Stimulated activated CD4-positive, alpha-beta T cell treated with anti-CD3 and anti-CD28 coated beads, TNF-alpha, amount 100 ng/mL, for 48 hours (primary cell): ENCODE measurements around the gene PARD6B.
"Not testable (repeated sequence)": the region's sequence is repeated elsewhere in the genome, so short reads cannot be mapped to it uniquely, and the experiment has no call there.

Experiments
- DNase-seq, 3 donors: peaks; one replicate each; pipeline ENCODE4 v3.0.0-alpha.2; 2020; ENCODE audit warnings: low read depth in 3 of 3

The PARD6B gene

DNA sequence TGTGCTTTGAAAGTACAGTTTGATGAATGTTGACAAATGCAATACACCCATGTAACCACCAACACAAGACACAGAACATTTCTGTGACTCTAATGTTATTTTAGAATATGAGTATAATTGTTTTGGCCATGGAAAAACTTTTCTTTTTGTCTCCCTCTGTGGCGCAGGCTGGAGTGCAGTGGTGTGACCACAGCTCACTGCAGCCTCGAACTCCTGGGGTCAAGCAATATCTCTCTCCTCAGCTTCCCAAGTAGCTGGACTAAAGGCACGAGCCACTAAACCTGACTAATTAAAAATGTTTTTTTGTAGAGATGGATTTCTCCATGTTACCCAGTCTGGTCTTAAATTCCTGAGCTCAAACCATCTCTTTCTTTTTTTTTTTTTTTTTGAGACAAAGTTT, 43.1 kb downstream of the PARD6B start:
- DNase-seq = no peak

DNA sequence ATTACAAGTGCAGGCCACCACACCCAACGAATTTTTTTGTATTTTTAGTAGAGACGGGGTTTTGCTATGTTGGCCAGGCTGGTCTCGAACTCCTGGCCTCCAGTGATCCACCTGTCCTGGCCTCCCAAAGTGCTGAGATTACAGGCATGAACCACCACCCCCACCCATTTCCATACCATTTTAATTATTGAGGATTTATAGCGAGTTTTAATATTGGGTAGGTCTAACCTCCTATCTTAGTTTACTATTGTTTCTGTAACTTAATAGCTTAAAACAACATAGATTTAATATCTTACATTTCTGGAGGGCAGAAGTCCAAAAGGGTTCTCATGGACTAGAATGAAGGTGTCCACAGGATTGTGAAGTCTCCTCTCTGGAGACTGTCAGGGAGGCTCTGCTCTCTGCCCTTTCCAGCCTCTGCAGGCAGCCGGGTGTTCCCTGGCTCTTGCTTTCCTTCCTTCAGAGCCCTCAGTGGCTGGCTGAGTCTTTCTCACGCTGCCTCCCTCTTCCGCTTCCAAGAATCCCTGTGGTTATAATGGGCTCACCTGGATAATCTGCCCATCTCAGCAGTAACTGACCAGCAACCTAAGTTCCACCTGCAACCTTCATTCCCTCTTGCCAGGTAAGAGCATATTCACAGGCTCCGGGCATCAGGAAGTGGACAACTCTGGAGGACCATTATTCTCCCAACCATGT, 44.9 kb downstream of the PARD6B start:
- no peak for DNase-seq

DNA sequence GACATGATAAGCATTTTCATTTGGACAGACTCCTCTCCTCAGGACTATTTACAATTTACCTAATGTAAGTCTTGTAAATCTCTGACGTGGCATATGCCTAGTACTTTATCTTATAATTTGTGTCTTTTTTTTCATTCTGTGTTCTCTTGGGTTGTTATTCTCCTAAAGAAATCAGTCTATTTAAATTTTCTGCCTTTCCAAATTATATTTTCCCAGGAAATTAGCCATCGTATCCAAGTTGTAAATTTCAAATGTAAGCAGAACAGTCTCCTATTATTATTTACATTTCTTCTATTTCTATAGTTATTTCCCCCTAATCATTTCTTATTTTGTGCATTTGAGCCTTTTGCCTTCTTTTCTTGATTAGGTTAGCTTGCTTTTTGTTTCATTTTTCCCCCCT, 46.0 kb downstream of the PARD6B start:
- DNase-seq = no peak

DNA sequence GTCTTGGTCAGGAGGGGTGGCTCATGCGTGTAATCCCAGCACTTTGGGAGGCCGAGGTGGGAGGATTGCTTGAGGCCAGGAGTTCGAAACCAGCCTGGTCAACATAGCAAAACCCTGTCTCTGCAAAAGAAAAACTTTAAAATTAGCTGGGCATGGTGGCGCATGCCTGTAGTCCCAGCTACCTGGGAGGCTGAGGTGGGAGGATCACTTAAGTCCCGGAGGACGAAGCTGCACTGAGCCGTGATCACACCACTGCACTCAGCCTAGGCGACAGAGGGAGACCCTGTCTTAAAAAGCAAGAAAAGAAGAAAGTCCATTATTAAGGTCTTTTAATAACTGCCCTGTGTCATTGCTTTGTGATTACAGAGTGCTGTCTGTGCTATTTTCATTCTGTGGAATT, 47.6 kb downstream of the PARD6B start:
- not testable (repeated sequence) for DNase-seq

DNA sequence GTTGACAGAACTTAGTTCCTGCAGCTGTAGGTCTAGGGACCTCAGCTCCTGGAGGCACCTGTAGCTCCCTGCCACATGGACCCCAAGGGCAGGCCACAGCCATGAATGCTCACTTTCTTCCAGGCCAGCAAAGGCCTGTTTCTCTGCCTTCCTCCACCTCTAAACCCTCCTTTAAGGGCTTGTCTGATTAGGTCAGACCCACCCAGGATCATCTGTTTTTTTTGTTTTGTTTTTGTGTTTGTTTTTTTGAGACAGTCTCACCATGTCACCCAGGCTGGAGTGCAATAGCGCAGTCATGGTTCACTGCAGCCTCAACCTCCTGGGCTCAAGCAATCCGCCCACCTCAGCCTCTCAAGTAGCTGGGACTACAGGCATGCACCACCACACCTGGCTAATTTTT, 52.0 kb downstream of the PARD6B start:
- no peak for DNase-seq

DNA sequence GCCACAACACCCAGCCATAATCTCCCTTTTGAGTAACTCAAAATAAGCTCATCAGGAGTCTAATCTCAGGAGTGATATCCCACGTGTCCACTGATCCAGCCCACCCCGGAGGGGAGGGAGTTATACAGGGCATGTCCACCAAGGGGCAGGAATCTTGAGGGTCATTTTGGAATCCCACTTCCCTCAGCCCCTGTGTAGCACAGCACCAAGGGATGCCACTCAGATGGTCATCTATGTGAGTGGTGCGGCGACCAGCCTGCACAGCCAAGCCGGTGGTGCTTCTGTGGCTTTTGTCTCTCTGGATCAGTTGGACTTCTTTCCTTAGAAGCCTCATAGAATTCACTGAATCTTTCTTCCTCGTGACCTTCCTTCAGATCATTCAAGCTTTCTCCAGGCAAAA, 52.5 kb downstream of the PARD6B start:
- no peak for DNase-seq

DNA sequence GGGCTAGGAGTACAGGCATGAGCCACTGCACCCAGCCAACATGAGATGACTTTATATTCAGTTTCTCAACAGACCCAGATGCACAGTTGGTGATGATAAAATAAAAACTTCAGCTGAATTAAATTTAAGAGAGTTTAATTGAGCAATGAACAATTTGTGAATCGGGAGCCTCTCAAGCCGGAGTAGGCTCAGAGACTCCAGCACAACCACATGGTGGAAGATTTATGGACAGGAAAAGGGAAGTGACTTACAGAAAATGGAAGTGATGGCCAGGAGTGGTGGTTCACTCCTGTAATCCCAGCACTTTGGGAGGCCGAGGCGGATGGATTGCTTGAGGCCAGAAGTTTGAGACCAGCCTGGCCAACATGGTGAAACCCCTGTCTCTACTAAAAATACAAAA, 53.1 kb downstream of the PARD6B start:
- DNase-seq = no peak

DNA sequence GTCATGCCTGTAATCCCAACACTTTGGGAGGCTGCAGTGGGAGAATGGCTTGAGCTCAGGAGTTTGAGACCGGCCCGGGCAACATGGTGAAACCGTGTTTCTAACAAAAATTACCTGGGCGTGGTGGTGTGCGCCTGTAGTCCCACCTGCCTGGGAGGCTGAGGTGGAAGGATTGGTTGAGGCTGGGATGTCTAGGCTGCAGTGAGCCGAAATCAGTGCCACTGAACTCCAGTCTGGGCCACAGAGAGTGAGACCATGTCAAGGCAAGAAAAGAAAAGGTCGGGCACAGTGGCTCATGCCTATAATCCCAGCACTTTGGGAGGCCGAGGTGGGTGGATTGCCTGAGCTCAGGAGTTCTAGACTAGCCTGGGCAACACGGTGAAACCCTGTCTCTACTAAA, 55.3 kb downstream of the PARD6B start:
- no peak for DNase-seq

DNA sequence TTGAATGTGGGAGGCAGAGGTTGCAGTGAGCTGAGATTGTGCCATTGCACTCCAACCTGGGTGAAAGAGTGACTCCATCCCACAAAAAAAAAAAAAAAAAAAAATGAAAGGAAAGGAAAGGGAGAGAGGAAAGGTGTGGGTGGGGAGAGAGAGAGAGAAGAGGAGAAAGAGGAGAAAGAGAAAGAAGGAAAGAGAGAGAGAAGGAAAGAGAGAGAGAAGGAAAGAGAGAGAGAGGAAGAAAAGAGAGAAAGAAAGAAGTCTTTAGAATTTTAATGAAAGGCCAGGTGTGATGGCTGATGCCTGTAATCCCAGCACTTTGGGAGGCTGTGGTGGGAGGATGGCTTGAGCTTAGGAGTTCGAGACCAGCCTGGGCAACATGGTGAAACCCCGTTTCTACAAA, 55.8 kb downstream of the PARD6B start:
- DNase-seq = no peak

DNA sequence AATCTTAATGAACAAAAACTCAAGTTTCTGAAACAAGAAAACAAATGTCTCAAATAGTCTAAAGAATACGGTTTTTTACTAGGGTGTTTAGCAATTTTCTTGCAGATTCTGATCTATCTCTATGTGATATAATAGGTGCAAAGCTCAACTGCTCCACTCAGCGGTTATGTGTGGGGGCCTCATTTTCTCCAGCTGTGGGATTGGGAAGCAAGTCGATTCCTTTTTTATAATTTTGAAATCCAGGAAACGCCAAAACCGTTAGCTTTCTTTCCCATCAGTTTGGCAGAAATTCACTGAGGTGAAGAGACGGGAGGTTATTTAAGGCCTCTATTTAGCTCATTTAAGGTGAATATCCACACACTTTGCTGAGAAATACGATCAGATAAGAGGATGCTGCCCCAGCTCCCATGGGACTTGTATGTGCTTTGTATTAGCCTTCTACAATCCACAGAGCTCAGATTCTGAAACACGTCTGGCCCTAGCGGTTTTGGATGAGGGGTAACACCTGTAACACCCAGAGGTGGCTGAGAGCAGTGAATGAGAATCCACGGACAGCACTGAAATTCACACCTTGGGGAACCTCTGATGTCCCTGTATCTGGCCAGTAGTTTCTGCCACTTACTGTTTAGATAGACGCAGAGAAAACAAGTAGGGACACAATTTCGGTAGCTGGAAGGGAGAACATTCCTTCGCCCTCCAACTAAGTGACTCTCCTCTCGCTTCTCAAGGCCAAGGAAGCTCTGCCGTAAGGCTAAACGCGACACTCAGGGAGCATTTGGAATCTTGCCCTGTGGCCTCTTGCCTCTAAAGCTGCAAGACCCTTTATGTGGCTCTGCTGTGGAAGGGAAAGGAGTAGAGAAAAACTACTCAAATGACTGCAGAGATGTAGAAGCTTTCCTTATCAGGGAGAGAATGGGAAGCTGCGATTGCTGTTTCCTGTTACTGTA, 56.9 kb downstream of the PARD6B start:
- DNase-seq = no peak

DNA sequence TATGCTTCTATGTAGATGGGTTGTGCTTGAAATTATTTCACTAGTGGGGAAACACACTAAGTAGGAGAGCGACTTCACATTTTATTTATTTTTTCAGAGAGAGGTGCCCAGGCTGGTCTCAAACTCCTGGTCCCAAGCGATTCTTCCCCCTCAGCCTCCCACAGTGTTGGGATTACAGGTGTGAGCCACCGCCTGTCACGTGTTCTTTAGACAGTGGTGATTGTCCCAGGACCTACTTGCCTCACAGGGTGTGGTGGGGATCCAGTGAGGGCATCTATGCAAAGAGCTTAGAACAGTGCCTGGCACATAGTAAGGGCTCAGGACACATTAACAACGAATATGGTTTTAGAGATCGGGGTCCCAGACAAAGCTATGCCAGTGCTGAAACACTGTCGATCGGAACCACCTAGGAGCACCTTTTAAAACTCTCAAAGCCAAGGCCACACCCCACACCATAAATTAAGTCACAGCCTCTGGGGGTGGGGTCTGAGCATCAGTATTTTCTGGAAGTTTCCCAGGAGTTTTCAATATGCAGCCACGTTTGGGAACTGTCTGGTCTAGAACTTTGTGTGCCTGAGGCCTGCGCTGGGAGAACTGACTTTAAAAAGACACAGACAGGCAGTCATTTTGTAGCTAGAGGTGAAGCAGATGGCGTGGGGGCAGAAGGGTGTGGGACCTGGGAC, 58.7 kb downstream of the PARD6B start:
- DNase-seq = no peak

DNA sequence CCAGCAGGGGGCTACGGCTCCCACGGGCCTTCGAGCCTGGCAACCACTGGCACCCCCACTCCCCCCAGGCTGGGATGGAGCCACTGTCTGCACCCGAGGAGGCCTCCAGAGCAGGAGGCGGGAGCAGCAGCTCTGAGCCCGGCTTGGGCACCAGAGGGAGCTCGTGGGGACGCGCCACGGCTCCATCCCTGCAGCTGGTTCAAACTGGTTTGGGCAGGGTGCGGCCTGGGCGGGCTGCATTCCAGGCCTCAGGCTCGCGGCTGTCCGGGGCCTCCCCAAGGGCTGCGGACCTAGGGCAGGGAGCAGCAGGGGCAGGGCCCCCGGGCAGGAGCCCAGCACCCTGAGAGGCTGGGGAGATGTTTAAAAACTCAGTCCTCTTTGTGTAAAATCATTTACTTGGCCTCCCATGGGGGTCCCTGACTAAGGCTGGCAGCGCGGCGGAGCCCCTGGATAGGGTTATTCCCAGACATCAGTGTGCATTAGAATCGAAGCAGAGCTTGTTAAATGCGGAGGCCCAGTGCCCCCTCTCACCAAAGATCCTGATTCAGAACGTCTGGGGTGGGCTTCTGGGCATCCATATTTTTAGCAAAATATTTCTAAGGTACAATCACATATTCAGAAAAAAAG, 59.4 kb downstream of the PARD6B start:
- peak; percentile 68 to 78 (median 72) for DNase-seq

DNA sequence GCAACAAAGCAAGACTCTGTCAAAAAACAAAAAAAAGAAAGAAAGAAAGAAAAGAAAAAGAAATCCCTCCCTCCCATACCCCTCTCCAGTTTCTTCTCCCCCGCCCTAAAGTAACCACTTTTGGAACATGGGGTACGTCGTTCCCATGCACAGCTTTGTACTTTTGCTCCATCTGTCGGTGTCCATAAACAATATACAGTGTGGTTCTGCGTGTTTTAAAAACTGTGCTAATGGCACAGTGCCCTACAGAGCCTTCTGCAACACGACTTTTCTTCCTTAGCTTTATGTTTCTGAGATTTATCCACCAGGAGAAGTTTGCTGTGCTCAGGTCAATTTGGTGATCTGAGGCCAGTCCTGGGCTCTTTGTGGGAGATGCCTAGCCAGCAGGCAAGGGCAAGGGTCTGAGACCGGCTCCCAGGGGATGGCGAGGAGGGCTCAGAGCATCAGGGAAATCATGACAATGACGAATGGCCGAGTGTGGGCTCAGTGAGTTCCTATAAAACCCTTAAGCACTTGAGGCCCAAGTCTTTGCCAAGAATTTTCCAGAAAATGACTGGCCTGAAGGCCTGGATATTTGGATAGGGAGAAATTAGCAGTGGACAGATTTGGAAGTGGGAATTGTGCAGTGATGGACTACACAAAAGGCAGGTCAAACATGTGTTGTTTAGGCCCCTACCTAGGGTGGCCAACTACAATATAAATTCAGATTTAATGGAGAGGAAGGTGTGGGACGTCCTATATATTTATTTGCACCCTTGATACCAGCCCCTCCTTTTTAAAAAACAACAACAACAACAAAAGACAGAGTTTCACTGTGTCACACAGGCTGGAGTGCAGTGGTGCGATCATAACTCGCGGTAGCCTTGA, 61.6 kb downstream of the PARD6B start:
- DNase-seq = no peak

DNA sequence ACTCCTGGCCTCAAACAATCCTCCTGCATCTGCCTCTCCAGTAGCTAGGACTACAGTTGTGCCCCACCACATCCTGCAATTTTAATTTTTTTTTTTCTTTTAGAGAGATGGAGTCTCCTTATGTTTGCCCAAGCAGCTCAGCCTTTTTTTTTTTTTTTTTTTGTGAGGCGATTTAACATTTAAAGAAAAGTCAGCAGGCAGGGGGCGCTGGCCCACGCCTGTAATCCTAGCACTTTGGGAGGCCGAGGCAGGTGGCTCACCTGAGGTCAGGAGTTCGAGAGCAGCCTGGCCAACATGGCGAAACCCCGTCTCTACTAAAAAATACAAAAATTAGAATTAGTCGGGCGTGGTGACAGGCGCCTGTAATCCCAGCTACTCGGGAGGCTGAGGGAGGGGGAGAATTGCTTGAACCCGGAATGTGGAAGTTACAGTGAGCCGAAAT, 62.2 kb downstream of the PARD6B start:
- DNase-seq = peak in 2 of 3 donors; percentile 22 to 26

DNA sequence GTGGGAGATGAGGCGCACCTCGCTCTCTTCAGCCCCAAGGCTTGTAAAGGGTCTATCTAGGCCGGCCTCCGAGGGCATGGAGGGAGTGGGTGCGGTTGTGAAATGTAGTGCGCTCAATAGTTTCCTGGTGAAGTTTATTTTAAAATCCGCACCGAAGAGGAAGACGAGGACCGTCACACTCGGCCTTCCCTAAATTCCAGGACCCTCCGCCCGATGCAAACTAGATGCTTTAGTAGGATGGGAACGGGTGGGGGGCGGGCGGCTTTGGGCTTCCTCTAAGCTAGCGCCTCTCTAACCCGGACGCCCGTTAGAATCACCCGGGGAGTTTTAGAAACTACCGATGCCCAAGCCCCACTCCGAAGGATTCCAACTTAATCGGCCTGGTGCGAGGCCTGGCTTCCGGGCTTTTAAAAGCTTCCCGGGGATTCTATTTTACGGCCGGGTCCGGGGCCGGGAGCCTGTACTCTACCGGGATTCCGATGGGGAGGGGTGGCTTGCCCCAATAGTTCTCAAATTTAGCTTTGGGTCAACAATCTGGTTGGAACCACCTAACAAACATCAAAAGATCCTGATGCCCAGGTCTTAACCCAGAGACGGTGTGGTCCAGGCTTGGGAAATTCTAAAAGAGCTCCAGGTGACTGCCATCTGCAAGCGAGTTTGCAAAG, 62.9 kb downstream of the PARD6B start:
- DNase-seq = no peak

DNA sequence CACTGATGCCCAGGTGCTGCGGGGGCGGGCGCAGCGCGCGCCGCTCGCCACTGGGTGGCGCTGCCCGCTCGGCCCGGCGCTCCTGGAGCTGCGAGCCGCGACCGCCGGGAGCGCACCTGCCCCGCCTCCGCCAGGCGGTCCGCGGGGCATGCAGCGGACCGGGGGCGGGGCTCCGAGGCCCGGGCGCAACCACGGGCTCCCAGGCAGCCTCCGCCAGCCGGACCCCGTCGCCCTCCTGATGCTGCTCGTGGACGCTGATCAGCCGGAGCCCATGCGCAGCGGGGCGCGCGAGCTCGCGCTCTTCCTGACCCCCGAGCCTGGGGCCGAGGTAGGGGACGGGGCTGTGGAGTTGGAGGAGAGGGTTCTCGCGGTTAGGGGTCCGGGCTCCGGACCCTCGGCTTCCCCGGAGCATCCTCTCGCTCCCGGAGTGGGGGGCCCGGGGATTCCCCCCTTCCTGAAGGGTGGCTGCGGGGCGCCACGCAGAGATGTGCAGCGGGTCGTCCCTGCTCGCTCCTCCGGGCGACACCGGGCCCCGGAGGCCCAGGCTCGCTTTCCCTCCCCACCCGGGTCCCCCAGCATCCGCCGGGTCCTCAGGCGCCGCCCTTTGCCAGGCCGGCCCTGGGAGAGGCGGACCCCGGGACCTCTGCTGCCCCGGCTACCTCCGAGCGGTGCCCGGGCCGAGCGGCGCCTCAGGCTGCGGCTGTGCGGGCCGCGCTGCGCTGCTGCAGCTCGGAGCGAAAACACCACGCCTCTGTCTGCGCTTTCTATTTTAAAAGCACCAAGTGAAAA, 63.7 kb downstream of the PARD6B start, which contains the start of gene BCAS4:
Gene BCAS4, plus strand, starts transcription at position 216 of the 789 bp plus-strand sequence. Its CDS starts 23 bp downstream, at position 239.
- DNase-seq = peak; percentile 65 to 75 (median 72)

DNA sequence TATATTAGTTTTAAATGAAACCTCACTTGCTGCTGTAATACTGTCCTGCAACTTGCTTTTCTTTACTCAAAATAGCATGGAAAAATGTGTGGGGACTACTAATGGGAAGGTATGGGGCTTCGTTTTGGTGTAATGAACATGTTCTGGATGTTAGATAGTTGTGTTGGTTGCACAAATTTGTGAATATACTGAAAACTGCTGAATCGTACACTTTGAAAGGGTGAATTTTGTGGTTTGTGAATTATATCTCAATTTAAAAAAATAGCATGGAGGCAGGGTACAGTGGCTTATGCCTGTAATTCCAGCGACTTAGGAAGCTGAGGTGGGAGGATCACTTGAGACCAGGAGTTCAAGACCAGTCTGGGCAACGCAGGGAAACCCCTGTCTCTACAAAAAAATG, 65.8 kb downstream of the PARD6B start:
- no peak for DNase-seq

DNA sequence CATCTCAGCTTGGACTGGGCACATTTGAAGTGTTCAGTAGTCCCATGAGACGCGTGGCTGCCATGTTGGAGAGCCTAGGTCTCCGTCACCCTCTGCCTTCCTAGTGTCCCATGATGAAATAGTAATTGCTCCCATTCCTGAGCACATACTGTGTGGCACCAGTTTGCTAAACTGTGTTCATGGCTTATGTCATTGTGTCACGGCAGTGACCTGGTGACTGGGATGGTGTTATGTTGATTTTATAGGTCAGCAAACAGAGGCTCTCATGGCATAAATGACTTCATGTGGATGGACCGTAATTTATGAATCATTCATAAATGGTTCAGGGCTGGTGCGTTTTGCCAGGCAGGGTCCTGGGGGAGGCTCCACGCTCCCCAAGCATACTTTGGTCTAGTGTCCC, 67.3 kb downstream of the PARD6B start:
- no peak for DNase-seq

DNA sequence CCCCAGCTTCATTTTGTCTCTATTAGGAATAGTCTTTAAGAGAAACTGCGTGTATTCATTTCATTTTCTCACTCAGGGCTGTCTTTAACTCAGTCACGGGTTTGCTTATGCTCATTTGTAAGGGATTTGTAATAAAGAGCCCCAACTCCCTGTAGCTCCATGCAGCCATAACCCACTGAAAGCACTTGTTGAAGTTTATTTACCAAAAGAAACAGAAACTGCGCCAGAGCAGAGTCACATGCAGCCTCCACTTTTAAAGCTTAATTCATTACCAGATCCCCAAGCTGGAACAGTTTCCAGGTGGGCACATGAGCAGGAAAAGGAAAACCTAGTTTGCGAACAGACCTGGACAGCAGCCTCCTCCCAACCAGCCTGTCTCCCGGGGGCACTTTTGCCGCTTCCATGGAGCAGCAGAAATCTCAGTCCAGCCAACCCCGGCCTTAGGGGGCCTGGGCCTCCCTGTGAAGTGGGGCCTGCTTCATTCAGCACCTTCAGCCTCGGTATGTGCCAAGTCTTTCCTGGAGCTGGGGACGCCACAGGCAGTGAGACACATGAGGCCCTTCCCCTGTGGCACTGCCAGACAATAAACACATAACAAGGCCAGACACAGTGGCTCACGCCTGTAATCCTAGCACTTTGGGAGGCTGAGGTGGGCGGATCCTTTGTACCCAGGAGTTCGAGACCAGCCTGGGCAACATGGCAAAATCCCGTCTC, 68.0 kb downstream of the PARD6B start:
- no peak for DNase-seq
